Measurements from ENCODE around the gene GRM7.

The GRM7 gene

GRCh38 chr3:6965881-6966280 lies 105.0 kb downstream of the GRM7 start:
- in situ Hi-C loops (cut with MboI; ENCODE audit: low sequenced_read_pairs) = no loop called here

GRCh38 chr3:6971933-6972332 lies 111.0 kb downstream of the GRM7 start:
- in situ Hi-C loops (cut with MboI; ENCODE audit: low sequenced_read_pairs) = no loop called here

DNA sequence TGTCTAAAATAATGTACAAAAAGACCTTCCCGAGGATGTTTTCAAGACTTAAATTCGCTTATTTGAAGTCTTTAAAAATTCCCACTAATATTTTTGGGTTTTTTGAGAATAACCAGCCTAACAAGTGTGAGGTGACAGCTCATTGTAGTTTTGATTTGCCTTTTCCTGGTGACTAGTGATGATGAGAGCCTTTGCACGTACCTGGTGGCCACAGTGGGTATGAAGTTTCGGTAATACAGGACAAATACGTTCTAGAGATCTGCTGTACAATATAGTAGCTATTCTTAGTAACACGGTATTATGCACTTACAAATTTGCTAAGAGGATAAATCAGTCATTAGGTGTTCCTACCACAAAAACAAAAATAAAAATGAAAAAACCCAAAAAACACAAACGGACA lies 124.9 kb downstream of the GRM7 start:
- in situ Hi-C loops (cut with MboI; ENCODE audit: low sequenced_read_pairs) = no loop called here

DNA sequence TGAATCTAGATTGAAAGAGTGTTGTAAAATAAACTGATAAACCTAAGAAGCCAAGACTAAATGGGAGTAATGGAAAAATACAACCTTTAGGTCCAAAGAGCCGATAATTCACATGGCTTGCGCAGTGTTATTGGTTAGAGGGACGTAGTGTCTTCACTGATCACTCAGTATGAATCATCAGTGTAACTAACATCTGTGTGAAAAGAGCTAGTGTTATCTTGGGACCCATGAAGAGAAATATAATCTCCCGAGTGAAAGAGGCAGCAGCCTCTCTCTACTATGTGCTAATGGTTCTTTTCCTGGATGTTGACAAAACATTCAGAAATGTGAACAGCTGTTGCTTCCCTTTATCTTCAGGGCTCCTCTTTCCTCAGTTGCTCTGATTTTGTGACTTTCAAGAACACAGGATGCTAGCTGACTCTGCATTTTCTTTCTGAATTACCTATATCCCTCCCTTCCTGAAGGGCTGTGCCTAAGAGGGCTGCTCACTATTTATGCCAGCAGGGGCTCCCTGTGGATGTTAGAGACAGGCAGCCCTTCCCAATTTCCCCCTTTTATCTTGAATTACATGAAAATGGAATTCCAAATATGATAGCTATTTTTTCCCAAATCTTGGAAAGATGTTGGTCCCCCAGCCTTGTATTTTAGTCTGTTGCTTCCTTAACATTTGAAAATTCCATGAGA lies 128.8 kb downstream of the GRM7 start:
- in situ Hi-C loops (cut with MboI; ENCODE audit: low sequenced_read_pairs) = no loop called here

DNA sequence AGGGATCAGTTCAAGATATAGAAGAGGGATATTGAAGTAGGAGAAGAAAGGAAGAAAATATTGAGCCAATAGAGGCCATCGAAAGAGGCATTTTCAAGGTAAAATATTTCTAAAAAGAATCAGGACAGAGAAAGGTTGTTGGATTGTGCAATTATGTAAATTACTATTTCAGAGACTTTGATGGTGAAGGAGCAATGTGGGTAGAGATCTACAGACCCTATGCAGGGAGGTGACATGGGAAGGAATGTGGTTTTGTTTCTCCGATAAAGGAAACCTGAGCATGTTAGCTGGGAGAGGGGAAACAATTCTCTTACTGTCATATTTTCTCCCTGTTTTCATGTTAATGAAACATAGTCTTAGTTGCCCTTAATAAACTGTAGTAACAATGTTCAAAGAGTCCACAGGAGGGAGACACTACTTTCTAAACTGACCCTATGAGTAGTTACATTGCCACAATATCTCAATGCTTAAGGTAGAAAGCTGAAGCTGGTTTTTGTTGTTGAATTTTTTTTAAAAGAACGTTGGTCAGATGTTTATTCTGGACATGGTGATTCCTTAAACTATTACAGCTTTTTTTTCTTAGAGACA lies 133.3 kb downstream of the GRM7 start:
- in situ Hi-C loops (cut with MboI; ENCODE audit: low sequenced_read_pairs) = no loop called here

DNA sequence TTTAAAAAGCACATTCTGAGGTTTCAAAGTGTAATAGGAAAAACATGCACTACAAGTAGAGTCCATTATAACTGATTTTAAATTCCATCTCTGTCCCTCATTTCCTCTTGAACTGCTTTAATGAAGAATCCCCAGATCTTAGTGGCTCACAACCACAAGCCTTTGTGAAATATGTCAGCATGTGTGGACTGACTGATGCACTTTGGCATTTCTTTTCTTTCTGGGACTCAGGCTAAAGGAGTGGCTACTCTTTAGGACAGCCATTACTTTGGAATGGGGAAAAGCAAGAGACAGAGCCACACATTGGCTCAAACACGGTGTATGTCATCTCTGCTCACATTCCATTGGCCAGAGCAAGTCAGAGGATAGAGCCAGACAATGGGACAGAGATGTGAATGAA lies 139.6 kb downstream of the GRM7 start:
- in situ Hi-C loops (cut with MboI; ENCODE audit: low sequenced_read_pairs) = no loop called here

DNA sequence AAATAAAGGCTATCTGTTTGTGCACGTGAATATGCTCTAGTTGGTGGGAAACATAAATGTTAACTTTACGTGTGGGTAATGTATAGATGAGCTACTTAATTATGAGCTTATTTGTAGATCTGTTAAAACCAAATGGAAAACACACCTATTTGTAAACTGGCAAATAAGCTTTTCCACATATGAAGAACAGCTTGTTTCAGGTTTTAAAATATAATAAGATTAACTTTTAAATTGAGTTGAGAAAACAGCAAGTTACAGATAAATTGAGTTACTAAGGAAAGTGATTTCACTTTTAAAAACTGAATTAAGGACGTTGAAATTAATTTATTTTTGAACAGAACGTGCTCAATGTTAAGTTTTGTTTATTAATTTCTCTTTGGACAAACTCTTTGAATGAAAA lies 140.5 kb downstream of the GRM7 start:
- in situ Hi-C loops (cut with MboI; ENCODE audit: low sequenced_read_pairs) = no loop called here

DNA sequence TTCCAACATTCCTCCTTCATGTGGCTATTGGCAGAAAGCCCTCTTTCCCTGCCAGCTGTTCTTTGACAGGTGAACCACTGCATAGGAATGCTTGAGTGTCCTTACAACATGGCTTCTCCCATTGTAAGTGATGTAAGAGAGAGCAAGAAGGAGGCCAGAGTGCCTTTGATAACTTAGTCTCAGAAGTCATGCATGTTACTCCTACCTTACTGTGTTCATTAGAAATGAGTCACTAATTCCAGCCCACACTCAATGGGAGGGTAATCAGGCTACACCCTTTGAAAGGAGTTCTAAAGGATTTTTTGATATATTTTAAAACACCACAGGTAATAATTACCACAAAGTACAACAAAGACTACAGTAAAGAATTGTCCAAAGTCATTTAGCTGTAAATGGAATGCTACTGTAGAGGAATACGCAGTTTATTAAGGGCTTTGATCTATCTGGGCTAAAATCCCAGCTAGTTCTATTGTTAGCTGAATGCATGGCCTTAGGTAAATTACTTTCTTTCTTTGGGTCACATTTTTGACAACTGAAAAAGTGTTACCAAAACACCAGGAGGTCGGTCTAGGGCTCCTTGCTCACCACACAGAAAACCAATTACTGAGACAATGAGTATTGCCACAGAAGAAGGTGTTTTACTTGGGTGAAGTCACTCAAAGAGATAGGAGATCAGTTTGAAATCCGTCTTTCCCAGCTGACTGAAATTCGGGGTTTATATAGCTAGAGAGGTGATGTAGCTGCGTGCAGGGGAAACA lies 154.9 kb downstream of the GRM7 start:
- in situ Hi-C loops (cut with MboI; ENCODE audit: low sequenced_read_pairs) = no loop called here

DNA sequence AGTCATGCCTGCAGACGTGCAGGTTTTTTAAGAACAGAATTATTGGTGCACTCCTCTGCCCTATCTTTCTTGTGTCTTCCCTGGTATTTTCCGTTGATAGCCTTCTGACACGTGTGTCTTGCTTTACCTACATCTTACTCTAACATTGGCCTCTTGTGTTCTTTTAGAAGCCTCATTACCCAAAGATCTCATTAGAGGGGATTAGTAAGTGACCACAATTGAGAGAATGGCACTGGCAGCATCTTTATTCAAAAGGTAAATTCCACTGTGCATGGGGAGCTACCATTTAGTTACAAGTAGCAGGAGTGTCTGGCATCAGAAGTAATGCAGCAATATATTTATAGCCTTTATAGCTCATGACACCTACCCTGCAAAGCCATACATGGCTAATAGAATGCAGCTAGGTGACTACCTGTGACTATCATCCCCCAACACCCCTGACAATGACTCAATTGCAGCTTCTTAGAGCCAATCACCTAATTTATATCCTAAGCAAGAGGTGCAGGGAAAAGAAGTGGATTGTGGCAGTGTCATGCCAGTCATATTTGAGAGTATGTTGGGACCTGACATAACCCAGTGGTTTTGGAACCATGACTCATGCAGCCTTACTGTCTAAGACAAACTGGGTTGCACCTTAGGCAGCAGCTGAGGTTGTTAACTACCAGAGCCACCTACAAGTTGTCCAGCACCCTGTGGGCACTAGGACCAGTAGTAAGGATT lies 164.8 kb downstream of the GRM7 start:
- in situ Hi-C loops (cut with MboI; ENCODE audit: low sequenced_read_pairs) = no loop called here

DNA sequence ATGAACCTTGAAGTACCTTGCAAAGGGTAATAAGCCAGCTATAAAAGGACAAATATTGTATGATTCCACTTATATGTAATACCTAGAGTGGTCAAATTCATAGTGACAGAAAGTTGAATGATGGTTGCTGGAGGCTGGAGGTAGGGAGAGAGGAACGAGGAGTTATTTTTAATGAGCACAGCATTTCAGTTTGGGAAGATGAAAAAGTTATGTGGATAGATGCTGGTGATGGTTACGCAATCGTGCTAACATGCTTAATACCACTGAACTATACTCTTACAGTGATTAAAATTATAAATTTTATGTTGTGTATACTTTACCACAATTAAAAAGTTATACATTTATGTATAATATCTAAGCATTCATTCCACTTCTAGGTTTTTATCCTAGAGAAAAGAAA lies 168.6 kb downstream of the GRM7 start:
- in situ Hi-C loops (cut with MboI; ENCODE audit: low sequenced_read_pairs) = no loop called here

- in situ Hi-C loops (cut with MboI; ENCODE audit: low sequenced_read_pairs) = no loop called here
Measured at GRCh38 chr3:7038394-7038793, 177.5 kb downstream of the GRM7 start.

GRCh38 chr3:7062714-7063113 lies 201.8 kb downstream of the GRM7 start:
- in situ Hi-C loops (cut with MboI; ENCODE audit: low sequenced_read_pairs) = no loop called here

DNA sequence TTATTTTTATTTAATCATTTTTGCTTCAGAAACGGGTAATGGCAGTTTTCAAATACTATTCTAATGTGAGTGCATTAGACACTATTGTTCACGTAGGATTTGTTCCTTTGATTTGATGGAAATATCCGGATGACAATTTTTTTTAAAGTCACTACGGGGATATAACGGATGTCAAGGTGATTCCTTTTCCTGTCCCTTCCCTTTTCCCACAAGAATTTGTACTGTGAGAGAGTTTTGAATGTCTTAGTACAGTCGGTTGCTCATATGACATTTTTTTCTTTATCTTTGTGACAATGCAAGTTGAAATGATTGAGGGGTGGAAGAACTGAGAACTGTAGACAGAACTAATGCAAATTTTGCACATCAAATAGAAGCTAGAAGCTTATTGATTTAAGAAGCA lies 209.5 kb downstream of the GRM7 start:
- in situ Hi-C loops (cut with MboI; ENCODE audit: low sequenced_read_pairs) = no loop called here

DNA sequence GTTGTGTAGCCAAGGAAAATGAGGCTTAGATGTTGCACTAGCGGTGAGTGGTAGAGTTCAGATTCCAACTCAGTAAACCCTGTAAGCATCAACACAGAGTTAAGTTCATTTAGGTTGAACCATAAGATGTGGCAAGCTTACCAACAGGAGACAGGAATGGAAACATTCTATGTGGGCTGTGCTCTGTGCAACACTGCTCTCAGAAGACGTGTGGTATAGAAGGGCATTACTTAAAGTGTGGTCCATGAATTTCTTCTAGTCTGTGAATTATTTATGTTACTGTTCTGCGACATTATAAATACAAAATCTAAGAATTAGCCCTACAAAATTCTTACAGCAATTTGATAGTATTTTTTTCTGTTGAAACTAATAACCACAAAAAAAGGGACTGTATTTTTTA lies 213.3 kb downstream of the GRM7 start:
- in situ Hi-C loops (cut with MboI; ENCODE audit: low sequenced_read_pairs) = no loop called here

DNA sequence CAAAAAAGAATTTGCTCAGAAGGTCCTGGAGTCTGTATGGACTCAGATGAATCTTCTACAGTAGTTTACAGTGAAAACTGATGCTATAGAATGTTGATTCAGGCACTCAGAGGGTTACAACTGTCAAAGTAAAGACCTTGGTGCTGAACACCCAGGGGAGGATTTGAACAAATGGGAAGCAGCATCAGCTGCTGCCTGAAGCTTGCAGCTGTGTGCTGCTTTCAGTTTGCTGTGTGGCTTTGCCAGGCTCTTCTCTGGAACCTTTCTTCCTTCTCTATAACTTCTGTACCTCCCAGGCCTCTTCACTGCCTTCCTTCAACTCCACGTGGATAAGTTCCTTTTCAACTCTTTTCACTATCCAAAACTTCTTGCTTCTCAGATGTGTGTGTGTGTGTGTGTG lies 214.2 kb downstream of the GRM7 start:
- in situ Hi-C loops (cut with MboI; ENCODE audit: low sequenced_read_pairs) = no loop called here

DNA sequence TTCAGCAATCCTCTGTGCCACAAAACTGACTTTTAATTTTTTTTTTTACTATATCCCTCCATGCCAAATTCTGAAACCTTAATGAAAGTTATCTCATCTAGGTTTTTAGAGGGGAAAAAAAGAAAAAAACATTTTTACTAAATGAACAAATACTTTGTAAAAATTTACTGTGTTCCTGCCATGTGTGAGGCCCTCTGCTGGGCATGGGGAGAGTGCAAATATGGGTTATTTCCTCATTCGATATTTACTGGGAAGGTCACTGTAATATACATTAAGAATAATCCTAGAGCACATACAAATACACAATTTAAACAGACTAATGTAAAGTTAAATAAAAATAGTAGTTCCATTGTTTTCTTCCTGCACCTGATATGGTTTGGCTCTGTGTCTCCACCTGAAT lies 215.0 kb downstream of the GRM7 start:
- in situ Hi-C loops (cut with MboI; ENCODE audit: low sequenced_read_pairs) = no loop called here

DNA sequence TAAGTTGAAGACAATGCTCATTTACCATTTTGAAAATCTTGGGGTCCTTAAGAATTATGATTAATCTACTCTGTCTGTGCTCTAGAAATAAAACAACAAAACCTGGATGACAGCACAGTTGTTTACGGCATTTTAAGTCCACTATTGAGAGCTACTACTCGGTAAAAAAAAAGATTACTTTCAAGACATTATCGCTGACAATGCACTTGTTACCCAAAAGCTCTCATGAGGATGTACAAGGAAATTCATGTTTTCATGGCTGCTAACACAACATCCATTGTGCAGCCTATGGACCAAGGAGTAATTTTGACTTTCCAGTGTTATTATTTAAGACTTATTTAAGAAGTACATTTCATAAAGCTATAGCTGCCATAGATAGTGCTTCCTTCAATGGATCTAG lies 221.3 kb downstream of the GRM7 start:
- in situ Hi-C loops (cut with MboI; ENCODE audit: low sequenced_read_pairs) = no loop called here

- in situ Hi-C loops (cut with MboI; ENCODE audit: low sequenced_read_pairs) = no loop called here
Measured at GRCh38 chr3:7086417-7086816, 225.5 kb downstream of the GRM7 start.

DNA sequence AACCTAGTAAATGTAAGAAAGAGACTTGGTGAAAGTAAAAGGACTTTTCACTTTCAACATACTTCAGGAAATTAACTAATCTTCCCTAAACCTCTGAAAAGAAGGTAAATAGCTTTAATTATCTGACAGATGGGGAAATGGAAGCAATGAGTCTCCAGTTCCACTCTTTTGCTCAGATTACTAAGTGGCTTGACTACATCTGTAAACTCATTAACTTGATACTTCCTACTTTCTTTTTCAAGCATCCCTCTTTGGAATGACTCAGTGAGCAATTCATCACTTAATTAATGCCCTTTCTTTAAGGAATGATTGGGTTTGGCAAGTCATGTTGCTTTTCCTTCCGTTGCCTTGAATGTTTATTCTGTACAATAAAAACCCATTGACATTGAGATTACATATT lies 234.2 kb downstream of the GRM7 start:
- in situ Hi-C loops (cut with MboI; ENCODE audit: low sequenced_read_pairs) = no loop called here

DNA sequence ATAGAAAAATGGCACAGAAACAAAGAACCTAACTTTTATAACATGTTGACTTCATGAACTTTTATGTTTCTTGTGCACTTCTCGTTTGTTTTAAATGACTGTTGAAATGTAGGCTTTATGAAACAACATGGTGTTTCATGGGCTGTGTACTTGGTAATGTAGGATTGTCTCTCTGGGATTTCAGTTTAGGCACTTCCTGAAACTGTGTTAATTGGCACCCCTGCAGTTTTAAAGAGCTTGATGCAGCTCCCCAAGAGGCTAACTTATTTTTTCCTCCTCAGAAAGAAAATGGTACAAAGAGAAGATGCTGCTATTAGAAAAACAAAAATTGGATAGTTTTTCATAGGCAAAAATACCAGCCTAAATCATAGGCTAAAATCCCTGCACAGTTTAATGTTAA lies 239.2 kb downstream of the GRM7 start:
- in situ Hi-C loops (cut with MboI; ENCODE audit: low sequenced_read_pairs) = no loop called here

DNA sequence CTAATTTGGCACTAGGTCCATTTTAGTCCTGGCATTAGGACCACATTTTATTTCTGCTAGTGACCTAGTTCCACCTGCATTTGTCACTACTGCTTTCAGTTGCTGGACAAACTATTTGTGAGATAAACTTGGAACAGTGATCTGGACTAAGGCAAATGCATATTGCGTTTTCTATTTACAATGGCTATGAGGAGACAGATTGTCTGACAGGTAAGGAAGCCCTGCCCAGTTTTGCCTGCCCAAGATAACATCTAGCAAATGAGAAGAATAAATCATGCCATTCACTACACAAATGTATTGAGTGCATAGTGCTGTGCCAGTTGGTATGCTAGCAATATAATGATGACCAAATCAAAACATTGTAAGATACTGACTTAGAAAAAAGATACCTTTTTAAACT lies 245.7 kb downstream of the GRM7 start:
- in situ Hi-C loops (cut with MboI; ENCODE audit: low sequenced_read_pairs) = no loop called here
